GM21737 (cell line): ENCODE data around the gene VEGFB.

Source experiments
- ATAC-seq: cut with Tn5 transposase; IDR thresholded peaks from one replicate; pipeline ENCODE4 v1.9.1; 2021; ENCODE audit warnings: mild to moderate bottlenecking, moderate library complexity; ENCODE audit not compliant: unreplicated experiment

VEGFB gene

GRCh38 chr11:64258946-64259532 is 24.7 kb downstream of the VEGFB start:
- no peak for ATAC-seq

GRCh38 chr11:64259533-64260067 is 25.2 kb downstream of the VEGFB start:
- no peak for ATAC-seq

- ATAC-seq: no peak
These were observed 25.8 kb downstream of the VEGFB start for GRCh38 chr11:64260147-64260708.

- ATAC-seq: no peak
These were observed 27.2 kb downstream of the VEGFB start for GRCh38 chr11:64261556-64262080.

GRCh38 chr11:64262271-64263002 is 28.1 kb downstream of the VEGFB start:
- ATAC-seq: no peak

- no peak for ATAC-seq
These were observed 28.9 kb downstream of the VEGFB start for GRCh38 chr11:64263021-64263946.

GRCh38 chr11:64263947-64264317 is 29.5 kb downstream of the VEGFB start:
- no peak for ATAC-seq

GRCh38 chr11:64264371-64264852 is 30.0 kb downstream of the VEGFB start:
- no peak for ATAC-seq

- ATAC-seq: no peak
These were observed 31.1 kb downstream of the VEGFB start for GRCh38 chr11:64265176-64266160.

- no peak for ATAC-seq
These were observed 32.0 kb downstream of the VEGFB start for GRCh38 chr11:64266339-64266738.

GRCh38 chr11:64267207-64267945 is 33.0 kb downstream of the VEGFB start:
- no peak for ATAC-seq

- no peak for ATAC-seq
These were observed 33.9 kb downstream of the VEGFB start for GRCh38 chr11:64268025-64268892.

- peak; percentile 17 for ATAC-seq
These were observed 34.6 kb downstream of the VEGFB start for GRCh38 chr11:64268893-64269539.

- peak; percentile 57 for ATAC-seq
These were observed 35.3 kb downstream of the VEGFB start for GRCh38 chr11:64269540-64270220.

- no peak for ATAC-seq
These were observed 40.8 kb downstream of the VEGFB start for GRCh38 chr11:64275031-64275800.

GRCh38 chr11:64275841-64276240 is 41.5 kb downstream of the VEGFB start:
- ATAC-seq: no peak
